Breast epithelium (tissue), 4 donors: ENCODE results near the gene KAT6B. TPM values are rescaled to one million over a fixed set of nuclear protein-coding genes. Genes with fewer than 3 reads are reported as not detected.

Experiments used
- DNase-seq, 2 donors: peaks; one replicate each; pipeline ENCODE4 v3.0.0-alpha.2; 2019; ENCODE audit warnings: low spot score in 2 of 2
- H3K27ac ChIP-seq, 2 donors: fragments of 200-600 bp; sonication (generic) in 1 of 2; one replicate each; pipeline ENCODE4 v1.5.1; 2016 to 2019; ENCODE audit warnings: mild to moderate bottlenecking in 1 of 2
- H3K27me3 ChIP-seq, 2 donors: fragments of 200-600 bp; sonication (generic) in 1 of 2; one replicate each; pipeline versions ENCODE4 v1.5.1 to v1.6.0; 2017 to 2019; ENCODE audit warnings: control low read depth in 1 of 2, mild to moderate bottlenecking in 1 of 2
- H3K36me3 ChIP-seq: fragments of 200-600 bp; one replicate; pipeline ENCODE4 v1.5.1; 2019
- H3K4me1 ChIP-seq, 2 donors: fragments of 200-600 bp; sonication (generic); one replicate each; pipeline ENCODE4 v1.5.1; 2016 to 2019; ENCODE audit warnings: control low read depth in 1 of 2
- H3K4me3 ChIP-seq, 3 donors: fragments of 200-600 bp; sonication (generic); 1 replicate in 2 of 3; 2 replicates in 1 of 3; pipeline ENCODE4 v1.5.1; 2016 to 2019; ENCODE audit warnings: mild to moderate bottlenecking in 3 of 3, moderate library complexity in 2 of 3
- H3K9me3 ChIP-seq, 2 donors: fragments of 200-600 bp; sonication (generic) in 1 of 2; one replicate each; pipeline ENCODE4 v1.5.1; 2016 to 2019; ENCODE audit warnings: control low read depth in 1 of 2
- POLR2A ChIP-seq: fragments of 450-650 bp; IDR thresholded peaks from one replicate; pipeline ENCODE4 v1.6.1; 2016; ENCODE audit warnings: antibody characterized with exemption, mild to moderate bottlenecking, moderate library complexity
- POLR2AphosphoS5 ChIP-seq, 3 donors: sonication (generic); formaldehyde crosslinking; IDR thresholded peaks; one replicate each; pipeline ENCODE4 v1.6.1; 2017; ENCODE audit warnings: antibody characterized with exemption in 3 of 3
- intact Hi-C: fragments of 100-400 bp; cut with DNase I; formaldehyde crosslinking; loops from one replicate; pipeline ENCODE4 v1.15.1; 2023; ENCODE audit warnings: low total_unique reads
- total RNA-seq, 3 donors: library from RNA; depleted of rRNA; stranded (reverse); fragments of >200 nt; gene quantifications; one replicate each; pipeline ENCODE4 v1.1.0, GENCODE V29; 2016
- TF ChIP-seq, protein P1 (sequence below), 3 donors: fragments of 450-650 bp; IDR thresholded peaks; one replicate each; pipeline ENCODE4 v1.5.1; 2016 to 2017; ENCODE audit warnings: antibody characterized with exemption in 3 of 3, mild to moderate bottlenecking in 3 of 3, moderate library complexity in 3 of 3

Gene KAT6B
- total RNA-seq, 3 donors from 2014 or later, result 46.2 to 90.3 (median 55.7) TPM

DNA sequence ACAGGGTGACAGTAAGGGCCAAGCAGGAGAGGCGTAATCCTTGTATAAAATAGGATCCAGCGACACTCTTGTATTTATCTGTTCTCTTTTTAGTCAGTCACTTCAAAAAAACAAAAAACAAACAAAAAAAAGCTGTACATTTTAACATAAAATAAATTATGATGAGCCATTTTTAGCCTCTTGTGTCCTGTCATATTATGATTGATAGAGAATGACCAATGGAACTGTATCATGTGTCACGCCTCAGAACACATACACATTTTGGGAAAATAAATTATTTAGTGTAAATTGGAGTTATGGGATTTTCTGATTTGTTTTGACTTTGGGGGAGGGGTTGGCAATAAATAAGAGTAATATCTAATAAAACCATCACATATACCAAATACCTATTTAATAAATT, 205.7 kb downstream of the KAT6B start:
- no peaks in the 10 kb centered on the region for H3K36me3 ChIP-seq
- TF ChIP-seq POLR2A, result no peak
- no peak for TF ChIP-seq POLR2AphosphoS5 (IDR thresholded peaks at IDR 0.05)
- TF ChIP-seq, protein P1, sequence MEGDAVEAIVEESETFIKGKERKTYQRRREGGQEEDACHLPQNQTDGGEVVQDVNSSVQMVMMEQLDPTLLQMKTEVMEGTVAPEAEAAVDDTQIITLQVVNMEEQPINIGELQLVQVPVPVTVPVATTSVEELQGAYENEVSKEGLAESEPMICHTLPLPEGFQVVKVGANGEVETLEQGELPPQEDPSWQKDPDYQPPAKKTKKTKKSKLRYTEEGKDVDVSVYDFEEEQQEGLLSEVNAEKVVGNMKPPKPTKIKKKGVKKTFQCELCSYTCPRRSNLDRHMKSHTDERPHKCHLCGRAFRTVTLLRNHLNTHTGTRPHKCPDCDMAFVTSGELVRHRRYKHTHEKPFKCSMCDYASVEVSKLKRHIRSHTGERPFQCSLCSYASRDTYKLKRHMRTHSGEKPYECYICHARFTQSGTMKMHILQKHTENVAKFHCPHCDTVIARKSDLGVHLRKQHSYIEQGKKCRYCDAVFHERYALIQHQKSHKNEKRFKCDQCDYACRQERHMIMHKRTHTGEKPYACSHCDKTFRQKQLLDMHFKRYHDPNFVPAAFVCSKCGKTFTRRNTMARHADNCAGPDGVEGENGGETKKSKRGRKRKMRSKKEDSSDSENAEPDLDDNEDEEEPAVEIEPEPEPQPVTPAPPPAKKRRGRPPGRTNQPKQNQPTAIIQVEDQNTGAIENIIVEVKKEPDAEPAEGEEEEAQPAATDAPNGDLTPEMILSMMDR (IDR thresholded peaks at IDR 0.05), result no peak
- H3K27ac ChIP-seq, result no peak overlapping the region
- no peaks in the 10 kb centered on the region for H3K4me1 ChIP-seq
- H3K4me3 ChIP-seq, result no peak overlapping the region
- intact Hi-C loops, result no loop called here
- H3K27me3 ChIP-seq, result no peaks in the 10 kb centered on the region
- H3K9me3 ChIP-seq, result no peaks in the 10 kb centered on the region
- no peak for DNase-seq

DNA sequence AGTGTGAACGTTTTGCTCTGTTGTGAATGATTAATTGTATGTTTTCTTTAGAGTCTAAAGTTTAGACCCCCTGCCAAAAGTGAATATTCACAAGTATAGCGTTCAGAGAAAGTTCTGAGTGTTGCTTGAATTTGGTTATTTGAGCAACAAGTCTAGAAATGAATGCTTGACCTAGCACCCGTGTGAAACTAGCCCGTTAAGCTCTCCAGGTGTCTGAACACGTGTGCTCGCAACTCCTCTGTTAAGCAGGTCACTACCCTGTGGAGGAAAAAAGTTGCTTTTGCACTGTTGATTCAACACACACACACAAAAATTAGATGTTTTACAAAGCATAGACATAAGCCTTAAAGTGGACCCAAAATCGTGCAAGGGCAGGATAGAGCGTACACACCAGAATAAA, 206.4 kb downstream of the KAT6B start:
- Histone ChIP-seq H3K36me3 (no peaks in the 10 kb centered on the region), H3K4me1 (no peaks in the 10 kb centered on the region), H3K27ac (no peak overlapping the region), H3K27me3 (no peaks in the 10 kb centered on the region), H3K4me3 (no peak overlapping the region), H3K9me3 (no peaks in the 10 kb centered on the region)
- TF ChIP-seq, protein P1 (IDR thresholded peaks at IDR 0.05), result no peak
- no peak for TF ChIP-seq POLR2A
- no peak for TF ChIP-seq POLR2AphosphoS5 (IDR thresholded peaks at IDR 0.05)
- DNase-seq, result no peak
- intact Hi-C loops, result no loop called here

DNA sequence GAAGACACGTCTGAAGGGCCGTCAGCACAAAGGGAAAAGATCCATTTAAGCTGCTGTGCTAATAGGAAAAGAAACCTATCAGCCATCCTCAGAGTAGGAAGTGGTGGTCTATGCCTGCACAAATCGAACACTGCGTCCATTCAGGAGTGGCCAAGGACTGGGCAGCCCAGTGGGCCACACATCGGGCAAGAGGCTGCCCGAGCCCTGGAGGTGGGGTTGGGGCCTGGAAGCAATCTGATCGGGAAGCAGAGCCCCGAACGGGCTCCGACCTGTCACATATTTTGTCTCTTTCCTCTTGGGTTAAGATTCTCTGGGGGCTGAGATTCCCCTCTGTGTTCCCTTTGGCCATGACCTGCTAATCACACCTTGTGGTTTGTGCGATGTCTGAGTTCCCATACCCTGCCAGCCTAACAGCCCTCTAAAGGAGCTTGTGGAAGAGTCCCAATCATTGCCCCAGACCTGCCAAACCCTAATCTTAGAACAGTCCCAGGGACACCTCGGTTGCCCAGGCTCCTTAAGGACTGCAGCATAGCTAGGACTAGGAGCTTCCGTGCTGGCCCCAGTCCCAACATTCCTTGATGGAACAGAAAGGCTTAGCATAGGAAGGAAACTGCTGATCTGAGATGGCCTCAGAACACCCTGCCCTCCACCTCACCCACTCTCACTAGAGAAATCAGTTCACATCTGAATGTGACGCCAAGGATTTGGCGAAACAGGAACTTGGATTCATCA, 207.2 kb downstream of the KAT6B start:
- Histone ChIP-seq H3K36me3 (no peaks in the 10 kb centered on the region), H3K9me3 (no peaks in the 10 kb centered on the region), H3K4me1 (no peaks in the 10 kb centered on the region), H3K4me3 (no peak overlapping the region), H3K27me3 (no peaks in the 10 kb centered on the region), H3K27ac (no peak overlapping the region)
- intact Hi-C loops, result no loop called here
- no peak for TF ChIP-seq POLR2A
- TF ChIP-seq, protein P1 (IDR thresholded peaks at IDR 0.05), result no peak
- TF ChIP-seq POLR2AphosphoS5 (IDR thresholded peaks at IDR 0.05), result no peak
- DNase-seq, result no peak

DNA sequence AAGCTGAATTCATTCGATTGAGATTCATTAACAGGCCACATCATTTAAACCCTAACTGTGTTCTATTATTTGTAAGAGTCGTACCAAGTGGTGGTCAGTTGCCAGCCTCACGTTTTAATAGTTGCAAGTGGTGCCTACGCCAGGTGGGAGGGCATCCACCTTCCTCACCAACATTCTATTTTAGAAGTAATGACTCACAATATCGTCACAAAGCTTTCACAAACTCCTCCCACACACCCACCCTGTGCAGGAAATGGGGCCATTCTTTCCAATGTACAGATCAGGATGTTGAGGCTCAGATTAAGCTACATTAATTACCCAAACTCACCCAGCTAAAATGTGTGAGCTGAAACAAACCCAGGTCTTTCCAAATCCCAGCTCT, 207.7 kb downstream of the KAT6B start:
- H3K27ac ChIP-seq, result no peak overlapping the region

DNA sequence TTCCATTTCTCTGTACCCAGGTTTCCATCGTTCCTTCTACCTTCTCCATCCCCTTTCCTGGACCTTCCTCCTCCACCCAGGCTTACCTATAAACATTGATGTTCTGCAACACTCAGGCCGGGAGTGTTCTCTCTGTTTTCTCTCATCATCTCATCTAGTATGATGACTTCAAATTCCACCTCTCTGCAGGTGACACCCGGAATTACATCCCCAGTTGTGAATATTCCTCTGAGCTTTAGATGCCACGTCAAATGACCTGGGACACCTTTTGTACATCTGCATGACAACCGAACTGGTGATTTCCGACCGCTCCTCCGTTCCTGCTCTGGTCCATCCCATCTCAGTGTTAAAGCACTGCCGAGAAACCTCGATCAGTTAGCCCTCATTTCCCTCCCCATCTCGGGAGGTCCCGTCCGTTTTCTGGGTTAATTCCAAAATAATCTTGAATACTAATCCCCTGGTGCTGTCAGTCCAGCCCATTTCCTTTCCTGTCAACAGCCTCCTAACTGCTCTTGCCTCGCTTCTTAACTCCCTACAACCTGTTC, 208.4 kb downstream of the KAT6B start:
- no peak for DNase-seq
- Histone ChIP-seq H3K4me1 (no peaks in the 10 kb centered on the region), H3K4me3 (no peak overlapping the region), H3K27me3 (no peaks in the 10 kb centered on the region), H3K9me3 (no peaks in the 10 kb centered on the region), H3K27ac (no peak overlapping the region), H3K36me3 (no peaks in the 10 kb centered on the region)
- intact Hi-C loops, result no loop called here
- no peak for TF ChIP-seq POLR2AphosphoS5 (IDR thresholded peaks at IDR 0.05)
- TF ChIP-seq POLR2A, result no peak
- TF ChIP-seq, protein P1 (IDR thresholded peaks at IDR 0.05), result no peak

More for the DNA sequence above, 207.7 kb downstream of the KAT6B start:
- no peaks in the 10 kb centered on the region for H3K4me1 ChIP-seq
- no peak for DNase-seq
- TF ChIP-seq POLR2AphosphoS5 (IDR thresholded peaks at IDR 0.05) (no peak), POLR2A (no peak)
- TF ChIP-seq, protein P1 (IDR thresholded peaks at IDR 0.05), result no peak
- no peaks in the 10 kb centered on the region for H3K9me3 ChIP-seq
- no peaks in the 10 kb centered on the region for H3K27me3 ChIP-seq
- no peak overlapping the region for H3K4me3 ChIP-seq
- intact Hi-C loops, result no loop called here
- no peaks in the 10 kb centered on the region for H3K36me3 ChIP-seq
